HG03064 (cell line): ENCODE results near the gene LIMS2.

ENCODE experiments used
- ATAC-seq: cut with Tn5 transposase; IDR thresholded peaks from one replicate; pipeline ENCODE4 v1.9.1; 2021; ENCODE audit warnings: low read depth; ENCODE audit not compliant: unreplicated experiment

The LIMS2 gene

DNA sequence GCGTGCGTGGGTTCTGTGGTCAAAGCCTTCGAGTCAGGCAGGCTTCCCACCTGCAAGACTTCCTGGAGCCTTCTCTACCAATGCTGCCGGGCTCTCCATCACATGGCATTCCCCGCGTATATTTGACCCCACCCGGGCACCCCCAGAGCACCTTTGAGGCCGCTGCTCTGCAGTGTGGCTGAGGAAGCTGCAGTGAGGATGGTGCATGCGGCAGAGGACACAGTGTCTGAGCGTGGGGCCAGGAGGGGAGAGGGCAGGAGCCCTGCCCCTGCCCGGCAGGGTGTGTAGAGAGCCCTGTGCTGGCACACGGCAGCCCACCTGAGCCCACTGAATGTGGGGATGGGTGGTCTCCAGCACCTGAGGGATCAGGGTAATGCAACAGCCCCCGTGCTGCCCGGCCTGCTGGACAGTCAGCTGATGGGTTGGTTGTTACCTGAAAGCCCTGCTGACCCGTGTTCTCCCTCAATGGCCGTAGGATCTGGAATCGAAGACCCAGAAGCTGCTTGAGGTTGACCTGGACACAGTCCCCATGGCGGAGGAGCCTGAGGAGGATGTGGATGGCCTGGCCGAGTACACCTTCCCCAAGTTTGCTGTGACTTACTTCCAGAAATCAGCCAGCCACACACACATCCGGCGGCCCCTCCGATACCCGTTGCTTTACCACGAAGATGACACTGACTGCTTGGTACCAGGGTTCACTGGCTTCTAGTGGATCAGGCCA lies 66.1 kb downstream of the LIMS2 start:
- no peak for ATAC-seq

DNA sequence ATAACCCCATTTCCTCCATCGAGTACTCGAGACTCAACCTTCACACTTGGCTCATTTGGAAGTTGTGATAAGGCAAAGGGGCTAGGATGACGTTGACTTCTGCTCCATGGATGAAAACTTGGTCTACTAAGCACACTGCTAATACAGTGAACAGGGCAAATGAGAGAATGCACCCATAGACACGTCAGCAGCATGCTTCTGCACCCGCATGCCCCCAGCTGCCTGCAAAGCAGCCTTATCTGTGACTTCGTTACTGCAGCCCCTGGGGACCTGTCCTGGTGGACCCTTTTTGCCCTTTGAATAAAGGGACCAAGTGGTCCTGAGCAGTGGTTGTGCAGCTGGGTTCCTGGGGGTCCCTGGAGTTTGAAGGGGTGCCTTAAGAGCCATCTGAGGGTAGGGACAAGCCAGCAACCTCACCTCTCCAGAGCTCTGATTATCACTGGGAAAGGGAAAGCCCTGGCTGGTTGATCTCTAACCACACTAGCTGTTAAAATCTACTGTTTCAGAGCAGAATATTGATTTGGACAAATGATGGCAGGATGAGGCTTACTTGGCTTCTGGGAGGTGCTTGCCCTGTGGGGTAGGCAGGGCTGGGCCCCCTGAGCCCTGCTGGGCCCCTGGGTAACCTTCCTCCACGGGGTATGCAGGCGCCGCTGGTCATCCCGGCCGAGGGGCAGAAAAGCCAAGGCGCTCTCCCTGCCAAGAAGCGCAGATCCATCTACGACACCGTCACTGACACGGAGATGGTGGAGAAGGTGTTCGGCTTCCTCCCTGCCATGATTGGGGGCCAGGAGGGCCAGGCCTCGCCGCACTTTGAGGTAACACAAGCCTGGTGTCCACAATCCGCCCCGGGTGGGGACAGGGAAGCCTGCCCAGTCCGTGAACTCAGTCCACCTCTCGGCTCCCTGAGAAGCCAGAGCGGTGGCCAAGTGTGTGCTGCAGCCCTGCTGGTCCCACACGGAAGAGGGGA lies 67.0 kb downstream of the LIMS2 start:
- no peak for ATAC-seq

DNA sequence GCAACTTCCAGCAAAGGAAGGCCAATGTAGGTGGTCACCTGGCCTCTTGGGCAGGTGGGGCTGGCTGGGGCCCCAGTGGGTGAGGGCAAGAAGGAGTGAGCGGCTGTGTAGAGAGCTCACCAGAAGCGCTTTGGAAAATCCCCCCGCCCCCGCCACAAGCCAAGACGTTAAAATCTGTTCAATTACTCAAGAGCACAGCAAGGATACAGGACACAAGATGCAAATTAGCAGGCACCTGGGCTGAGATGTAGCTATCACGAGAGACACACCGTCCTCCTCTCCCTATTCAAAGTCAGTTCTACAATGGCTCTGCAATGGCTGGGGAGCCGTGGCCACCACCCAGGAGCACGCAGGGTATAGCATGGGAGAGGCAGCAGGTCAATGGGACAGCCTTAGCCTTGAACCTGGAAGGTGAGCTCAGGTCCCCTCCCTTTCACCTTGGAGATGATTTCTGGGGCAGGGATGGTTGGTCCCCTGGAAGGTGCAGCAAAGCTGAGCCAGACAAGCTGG lies 67.9 kb downstream of the LIMS2 start:
- ATAC-seq = no peak

DNA sequence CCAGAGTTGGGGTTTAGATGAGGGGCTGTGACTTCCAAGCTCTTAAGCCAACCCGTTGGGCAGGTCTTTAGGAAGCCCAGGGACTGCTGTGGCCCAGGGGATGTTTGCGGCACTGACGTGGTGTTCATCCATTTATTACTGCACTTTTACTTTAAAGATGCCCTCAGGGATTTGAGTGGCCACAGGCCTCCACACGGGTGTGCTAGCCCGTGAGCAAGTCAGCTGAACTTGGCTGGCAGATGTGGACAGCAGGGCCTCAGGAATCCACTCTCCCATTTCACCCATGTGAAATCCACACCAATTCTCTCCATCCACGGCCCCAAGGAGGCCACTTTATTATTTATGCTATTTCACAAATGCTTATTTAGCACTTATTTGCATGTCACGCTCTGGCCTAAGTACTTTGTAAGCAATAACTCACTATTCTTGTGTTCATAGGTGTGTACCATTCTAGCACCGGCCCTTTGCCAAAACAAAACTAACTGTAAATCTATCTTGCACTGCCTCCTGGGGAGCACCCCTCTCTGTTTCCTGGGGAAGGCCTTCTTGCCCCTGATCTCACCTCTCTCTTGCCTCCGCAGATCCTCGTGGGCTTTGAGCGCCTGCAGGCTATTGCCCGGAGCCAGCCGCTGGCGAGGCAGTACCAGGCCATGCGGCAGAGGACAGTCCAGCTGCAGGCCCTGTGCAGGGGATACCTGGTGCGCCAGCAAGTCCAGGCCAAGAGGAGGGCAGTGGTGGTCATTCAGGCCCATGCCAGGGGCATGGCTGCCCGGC lies 68.5 kb downstream of the LIMS2 start:
- ATAC-seq = no peak

DNA sequence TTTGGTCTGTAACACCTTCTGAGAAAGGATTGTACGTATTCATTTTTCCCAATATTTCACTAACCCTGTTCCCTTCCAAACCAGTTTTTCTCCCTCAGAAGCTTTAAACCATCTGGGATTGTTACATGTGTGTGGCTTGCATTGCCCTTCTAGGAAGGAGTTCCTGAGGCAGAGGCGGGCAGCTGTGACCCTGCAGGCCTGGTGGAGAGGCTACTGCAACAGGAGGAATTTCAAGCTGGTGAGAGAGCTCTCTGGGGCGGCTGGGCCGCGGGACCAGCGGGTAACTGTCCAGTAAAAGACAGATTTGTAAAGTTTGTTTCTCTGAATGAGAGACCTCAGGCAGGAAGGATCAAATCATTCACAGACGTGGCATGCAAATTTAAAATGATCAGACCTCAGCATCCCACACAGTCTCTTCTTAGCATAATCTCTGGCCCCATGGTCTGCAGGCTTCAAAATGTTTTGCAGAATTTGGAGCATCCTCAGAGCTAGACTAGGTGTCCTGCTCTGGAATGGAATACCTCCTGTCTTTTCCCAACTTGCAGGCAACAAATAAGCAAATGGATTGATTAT lies 69.6 kb downstream of the LIMS2 start:
- no peak for ATAC-seq

DNA sequence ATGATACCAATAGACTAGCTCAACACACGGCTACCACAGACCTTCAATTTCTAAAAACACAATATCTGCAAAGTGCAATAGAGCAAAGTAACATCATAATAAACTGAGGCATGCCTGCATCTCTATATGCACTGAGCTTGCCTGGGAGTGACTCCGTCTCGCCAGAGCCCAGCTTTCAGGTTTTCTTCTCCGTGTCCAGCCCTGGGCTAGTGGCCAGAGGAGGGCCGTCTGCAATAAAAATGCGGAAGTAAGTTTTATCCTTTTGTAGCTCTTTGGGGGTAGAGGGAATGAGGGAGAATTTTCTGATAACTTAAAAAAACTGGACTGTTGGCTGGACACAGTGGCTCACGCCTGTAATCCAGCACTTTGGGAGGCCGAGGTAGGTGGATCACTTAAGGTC lies 70.3 kb downstream of the LIMS2 start:
- no peak for ATAC-seq

DNA sequence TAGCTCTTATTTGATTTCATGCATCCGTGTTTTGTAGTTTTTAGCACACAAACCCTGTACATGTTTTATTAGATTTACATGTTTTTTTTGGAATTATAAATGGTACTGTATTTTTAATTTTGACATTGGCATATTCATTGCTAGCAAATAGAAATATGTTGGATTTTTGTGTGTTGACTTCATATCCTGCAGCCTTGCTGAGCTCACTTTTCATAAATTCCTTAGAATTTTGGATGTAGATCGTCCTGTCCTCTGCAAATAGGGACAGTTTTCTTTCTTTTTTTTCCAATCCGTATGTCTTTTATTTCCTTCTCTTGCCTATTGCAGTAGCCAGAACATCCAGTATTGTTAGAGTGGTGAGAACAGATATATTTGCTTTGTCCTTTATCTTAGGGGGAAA lies 76.1 kb downstream of the LIMS2 start:
- ATAC-seq = no peak

DNA sequence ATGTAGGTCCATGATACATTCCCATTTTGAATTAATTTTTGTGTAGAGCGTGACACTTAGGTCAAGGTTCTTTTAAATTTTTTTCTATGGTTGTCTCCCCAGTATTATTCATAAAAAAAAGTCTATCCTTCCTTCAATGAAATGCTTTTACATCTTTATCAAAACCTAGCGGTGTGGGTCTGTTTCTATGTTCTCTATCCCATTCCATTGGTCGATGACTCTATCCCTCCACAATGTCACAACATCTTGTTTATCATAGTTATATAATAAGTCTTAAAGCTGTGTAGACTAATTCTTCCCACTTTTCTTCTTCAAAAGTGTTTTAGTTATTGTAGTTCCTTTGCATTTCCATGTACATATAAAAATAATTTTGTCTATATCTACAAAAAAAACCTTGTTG lies 76.6 kb downstream of the LIMS2 start:
- no peak for ATAC-seq

DNA sequence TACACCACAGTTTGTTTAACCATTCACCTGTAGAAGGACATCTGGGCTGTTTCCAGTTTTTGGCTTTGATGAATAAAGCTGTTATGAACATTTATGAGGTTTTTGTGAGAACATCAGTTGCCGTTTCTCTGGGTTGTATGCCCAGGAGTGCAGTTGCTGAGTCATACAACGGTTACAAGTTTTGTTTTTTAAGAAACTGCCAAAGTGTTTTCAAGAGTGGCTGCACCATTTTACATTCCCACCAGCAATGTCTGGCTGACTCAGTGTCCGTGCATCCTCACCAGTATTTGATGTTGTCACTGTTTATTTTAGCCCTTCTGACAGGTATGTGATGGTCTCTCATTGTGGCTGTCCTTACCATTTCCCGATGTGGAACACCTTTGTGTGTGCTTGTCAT lies 77.3 kb downstream of the LIMS2 start:
- ATAC-seq = no peak

DNA sequence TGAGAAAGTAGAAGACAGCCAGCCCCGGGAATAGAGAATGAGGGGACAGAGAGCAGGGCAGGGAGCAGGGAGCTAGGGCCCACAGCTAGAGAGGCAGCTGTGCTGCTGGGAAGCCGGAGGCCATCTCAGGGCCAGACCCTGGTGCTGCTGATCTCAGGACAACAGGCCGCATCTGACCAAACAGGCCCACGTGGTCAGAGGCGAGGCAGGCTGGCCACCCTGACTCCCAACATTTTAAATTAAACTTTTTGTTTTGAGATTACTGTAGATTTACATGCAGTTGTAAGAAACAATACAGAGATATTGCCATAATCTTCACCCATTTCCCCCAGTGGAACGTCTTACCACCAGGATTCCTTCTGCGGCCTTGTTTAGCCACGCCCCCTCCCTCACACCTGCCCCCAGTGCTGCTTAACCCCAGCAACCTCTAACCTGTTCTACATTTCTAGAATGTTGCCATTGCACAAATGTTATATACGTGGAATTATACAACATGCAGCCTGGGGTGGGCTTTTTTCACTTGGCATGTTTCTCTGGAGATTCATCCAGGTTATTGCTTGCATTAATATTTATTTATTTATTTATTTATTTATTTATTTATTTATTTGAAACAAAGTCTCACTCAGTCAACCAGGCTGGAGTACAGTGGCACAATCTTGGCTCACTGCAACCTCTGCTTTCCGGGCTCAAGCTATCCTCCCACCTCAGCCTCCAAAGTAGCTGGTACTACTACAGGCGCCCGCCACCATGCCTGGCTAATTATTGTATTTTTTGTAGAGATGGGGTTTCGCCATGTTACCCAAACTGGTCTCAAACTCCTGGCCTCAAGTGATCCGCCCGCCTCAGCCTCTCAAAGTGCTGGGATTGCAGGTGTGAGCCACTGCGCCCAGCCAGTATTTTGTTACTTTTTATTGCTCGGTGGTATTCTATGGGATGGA lies 78.0 kb downstream of the LIMS2 start:
- no peak for ATAC-seq

DNA sequence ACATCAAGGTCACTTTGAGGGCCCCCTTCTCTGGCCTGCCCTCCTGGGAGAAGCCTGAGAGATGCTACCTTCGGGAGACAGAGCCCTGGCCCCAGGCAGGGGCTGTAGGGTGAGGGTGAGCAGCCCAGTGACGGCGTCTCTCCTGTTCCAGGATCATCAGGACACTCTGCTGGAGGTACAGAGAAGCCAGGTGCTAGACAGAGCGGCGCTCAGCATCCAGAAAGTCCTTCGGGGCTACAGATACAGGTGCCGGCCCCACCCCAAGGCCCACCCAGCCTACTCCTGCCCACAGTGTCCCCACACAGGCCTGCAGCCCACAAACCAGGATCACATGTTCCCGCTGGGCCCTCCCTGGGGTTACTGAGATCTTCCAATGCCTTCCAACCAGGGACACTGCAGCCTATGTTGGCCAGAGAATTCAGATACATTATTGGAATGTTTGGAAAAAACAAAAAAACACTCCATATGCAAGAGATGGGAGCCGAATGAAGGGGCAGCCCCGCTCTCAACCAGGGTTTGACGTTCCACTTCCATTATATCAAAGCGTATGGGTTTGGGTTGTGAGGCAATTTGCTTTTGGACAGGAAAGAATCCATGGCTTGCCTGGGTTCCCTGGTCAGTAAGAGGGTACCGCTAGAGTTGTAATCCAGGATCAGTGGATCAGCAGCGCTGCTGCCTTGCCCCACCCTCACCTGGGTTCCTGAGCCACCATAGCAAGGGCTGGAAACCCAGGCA lies 78.9 kb downstream of the LIMS2 start:
- ATAC-seq = no peak

DNA sequence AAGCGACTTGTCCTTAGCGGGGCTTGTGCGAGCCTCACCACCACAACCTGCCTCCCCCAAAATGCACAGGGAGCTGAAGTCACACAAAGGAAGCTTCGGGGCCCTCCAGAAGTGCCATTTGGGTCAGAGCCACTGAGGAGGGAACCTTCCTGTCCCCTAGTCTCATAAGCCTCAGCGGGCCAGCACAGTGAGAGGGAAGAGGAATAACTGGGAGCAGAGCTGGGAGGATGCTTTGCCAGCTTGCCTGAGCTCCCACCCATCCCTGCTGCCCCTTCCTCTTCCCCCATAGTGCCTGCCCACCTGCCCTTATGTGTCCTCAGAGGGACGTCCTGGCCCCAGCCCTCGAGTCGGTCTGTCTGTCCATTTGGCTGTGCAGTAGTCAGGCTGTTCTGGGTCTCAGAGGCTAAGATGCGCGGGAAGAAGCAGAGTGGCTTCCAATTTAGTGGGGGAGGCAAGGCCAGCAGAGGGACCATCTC lies 81.2 kb downstream of the LIMS2 start:
- no peak for ATAC-seq

DNA sequence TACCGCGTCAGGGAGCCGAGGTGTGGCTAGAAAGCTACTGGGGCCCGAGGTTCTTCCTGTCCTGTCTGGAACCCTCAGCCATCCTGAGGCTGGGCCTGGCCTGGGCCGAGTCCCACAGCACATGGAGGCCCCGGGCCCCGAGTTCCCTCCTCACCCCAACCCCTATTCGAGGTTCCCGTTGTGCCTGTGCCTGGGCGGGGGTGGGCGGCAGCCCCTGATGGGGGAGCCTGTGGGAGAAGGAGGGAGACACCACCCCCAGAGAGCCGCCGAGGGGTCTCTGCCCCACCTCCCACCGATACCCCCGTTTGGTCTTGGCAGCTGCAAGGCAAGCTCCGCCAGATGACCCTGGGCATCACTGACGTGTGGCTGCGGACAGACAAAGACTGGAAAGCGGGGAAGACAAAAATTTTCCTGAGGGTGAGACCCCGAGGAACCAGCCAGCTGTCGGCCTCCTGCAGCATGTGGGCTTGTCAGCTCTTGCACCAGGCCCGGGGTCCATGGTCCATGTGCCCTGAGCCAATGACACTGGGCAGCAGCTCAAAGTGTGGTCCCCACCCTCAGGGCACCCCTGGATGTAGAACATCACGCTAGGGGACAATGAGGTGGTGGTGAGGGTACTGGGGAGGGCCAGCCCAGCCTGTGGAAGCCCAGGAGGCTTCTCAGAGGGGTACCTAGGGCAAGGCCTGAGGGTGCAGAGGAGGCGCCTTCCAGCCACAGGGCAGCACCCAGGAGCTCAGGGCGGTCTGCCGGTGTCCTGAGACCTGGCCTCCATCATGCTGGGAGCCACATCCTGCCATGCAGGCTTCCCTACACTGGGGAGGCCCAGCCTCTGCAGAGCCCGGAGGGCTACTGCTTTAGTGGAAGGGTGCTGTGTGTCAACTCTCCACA lies 81.9 kb downstream of the LIMS2 start:
- no peak for ATAC-seq

DNA sequence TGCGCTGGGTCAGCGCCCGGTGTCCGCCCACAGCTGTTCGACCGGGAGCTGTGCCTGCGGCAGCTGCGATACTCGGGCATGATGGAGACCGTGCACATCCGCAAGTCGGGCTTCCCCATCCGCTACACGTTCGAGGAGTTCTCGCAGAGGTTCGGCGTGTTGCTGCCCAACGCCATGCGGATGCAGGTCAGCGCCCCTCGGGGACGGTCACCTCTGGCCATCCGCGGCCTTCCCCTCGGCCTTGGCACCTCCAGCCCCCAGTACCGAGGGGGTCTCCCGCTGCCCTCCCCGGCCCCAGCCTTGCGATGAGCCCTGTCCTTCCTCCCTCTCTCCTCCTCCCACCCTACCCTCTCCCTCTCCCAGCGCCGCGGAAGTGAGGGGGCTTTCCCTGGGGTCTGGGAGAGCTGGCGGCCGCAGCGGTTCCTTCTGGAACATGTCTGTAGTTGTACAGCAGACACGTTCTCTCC lies 82.5 kb downstream of the LIMS2 start:
- no peak for ATAC-seq

DNA sequence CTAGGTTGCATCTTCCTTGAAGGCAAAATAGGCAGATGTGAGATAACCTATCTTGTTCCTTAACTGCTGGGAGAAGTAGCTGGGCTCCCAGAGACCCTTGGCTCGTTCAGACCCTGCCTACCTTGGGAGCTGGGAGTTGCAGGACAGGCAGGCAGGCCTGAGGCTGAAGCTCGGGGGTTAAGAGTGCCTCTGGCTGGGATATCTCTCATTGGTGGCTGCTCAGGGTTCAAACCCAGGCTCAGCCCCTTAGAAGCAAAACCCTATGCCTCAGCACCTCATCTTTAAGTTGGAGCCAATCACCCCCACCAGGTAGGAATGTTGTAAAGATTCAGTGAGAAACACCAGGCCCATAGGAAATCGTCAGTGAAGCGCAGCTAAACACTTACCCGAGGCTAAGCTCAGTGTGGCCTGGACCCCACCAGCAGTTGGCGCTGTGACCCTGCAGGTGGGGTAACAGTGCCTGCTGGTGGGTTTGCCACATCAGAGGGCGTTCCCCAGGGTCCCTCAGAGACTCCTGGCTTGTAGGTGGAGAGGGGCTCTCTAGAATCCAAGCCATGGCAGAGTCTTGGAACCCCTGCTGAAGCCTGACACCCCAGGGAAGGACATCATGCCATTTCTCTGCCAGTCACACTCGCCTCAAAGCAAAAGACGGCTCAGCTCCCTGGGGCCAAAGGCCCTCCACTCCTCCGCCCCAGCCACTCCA lies 84.0 kb downstream of the LIMS2 start:
- peak; percentile 75 for ATAC-seq

DNA sequence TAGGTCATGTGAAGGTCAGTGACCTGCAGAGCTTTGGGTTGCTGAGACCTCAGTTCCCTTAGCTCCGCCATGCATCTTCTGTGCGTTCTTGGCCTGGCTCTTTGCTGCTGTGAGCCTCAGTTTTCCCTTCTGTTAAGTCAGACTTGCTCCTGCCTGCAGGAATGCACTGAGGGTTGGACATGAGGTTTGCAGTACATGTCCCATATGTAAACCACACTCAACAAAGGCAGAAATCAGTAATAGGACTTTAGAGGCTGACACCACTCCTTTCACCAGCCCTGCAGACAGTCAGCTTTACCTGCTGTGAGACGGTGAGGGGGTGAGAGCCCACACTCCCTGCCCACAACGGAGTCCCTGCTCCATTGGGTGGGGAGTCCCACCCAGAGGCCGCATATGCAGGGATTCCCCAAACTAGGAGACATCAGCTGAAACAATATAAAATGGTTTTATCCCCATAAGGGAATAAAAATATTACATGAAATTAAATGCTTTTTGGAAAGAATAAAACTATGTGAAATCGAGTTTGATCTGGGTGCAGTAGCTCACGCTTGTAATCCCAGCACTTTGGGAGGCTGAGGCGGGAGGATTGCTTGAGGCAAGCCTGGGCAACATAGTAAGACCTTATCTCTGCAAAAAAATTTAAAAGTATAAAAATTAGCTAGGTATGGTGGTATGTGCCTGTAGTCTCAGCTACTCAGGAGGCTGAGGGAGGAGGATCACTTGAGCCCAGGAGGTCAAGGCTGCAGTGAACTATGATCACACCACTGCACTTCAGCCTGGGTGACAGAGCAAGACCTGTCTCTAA lies 84.7 kb downstream of the LIMS2 start:
- no peak for ATAC-seq
